Measurements from ENCODE around the gene ATG13.

Gene ATG13

DNA sequence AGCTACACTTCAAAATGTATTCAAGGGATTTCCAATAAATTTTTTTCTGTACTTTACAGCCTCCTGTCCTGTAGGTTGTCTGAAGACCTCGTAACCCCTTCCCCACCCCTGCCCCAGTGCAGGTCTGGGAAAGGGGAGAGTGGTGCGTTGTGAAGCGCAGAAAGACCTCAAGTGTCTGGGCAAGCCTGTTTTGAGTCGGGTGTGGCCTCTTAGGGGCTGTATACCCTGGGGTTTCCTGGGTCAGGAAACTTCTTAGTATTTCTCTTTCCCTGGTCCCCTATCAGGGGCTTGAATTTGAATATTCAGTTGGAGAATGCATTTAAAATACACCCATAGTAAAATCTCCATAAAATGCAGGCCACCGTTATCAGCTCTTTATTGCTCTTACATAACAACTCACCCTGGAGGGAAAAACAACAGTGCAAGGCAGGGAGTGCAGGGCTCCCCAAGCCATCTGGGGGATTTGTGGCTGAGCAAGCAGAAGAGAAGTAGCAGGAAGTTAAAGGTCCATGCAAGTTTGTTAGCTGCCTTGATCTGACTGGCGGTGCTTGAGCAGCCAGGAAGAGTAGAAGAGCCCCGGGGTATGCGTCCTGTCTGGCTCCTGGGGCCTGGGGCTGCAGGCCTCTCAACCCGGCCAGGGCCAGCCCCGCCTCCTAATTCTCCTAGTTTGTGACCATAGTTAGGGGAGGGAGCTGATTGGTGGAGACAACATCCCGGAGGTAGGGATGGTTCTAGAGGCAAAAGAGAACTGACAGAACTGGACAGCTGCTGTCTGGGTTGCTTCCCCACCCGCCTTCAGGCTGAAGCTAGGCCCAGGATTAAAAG lies 57.3 kb downstream of the ATG13 start:
- no peak for DNase-seq (ENCODE audit: low read depth in 2 of 2, low spot score in 1 of 2)

GRCh38 chr11:46675288-46675851 lies 58.0 kb downstream of the ATG13 start:
- no peak for DNase-seq (ENCODE audit: low read depth in 2 of 2, low spot score in 1 of 2)

GRCh38 chr11:46675949-46676348 lies 58.6 kb downstream of the ATG13 start:
- no peak for DNase-seq (ENCODE audit: low read depth in 2 of 2, low spot score in 1 of 2)

DNA sequence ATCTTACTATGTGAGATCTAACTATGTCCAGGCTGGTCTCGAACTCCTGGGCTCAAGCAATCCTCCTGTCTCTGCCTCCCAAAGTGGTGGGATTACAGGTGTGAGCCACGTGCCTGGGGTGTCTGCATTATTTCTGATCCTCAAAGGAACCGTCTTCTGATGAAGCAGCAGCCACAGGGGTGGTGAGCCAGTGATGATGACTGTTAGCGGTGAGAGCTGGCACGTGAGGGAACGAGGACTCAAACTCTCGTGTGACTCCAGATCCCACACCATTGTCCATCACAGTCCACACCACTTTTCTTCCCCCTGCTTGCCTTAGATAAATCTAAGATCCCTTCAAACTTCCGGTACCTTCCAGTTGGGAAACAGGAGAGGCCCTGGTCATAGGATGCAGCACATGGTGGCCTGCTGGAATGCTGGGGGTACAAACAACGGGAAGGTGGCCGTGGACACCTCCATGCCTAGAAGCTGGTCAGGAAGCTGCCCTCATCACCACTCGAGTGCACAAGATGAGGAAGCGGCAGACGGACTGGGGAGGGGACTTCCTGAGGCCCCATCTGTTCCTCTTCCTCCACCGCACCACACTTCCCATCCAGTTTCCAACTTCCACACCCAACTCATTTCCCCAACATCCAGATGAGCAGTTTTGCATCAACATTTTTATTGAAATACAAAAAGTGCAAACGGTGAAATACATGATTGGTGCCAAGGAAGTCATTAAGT lies 59.2 kb downstream of the ATG13 start:
- no peak for DNase-seq (ENCODE audit: low read depth in 2 of 2, low spot score in 1 of 2)

GRCh38 chr11:46677169-46677568 lies 59.8 kb downstream of the ATG13 start:
- DNase-seq (ENCODE audit: low read depth in 2 of 2, low spot score in 1 of 2), result no peak

GRCh38 chr11:46677991-46678740 lies 60.8 kb downstream of the ATG13 start:
- DNase-seq (ENCODE audit: low read depth in 2 of 2, low spot score in 1 of 2), result no peak

- DNase-seq (ENCODE audit: low read depth in 2 of 2, low spot score in 1 of 2), result no peak
These were observed 61.4 kb downstream of the ATG13 start for GRCh38 chr11:46678741-46679130.

DNA sequence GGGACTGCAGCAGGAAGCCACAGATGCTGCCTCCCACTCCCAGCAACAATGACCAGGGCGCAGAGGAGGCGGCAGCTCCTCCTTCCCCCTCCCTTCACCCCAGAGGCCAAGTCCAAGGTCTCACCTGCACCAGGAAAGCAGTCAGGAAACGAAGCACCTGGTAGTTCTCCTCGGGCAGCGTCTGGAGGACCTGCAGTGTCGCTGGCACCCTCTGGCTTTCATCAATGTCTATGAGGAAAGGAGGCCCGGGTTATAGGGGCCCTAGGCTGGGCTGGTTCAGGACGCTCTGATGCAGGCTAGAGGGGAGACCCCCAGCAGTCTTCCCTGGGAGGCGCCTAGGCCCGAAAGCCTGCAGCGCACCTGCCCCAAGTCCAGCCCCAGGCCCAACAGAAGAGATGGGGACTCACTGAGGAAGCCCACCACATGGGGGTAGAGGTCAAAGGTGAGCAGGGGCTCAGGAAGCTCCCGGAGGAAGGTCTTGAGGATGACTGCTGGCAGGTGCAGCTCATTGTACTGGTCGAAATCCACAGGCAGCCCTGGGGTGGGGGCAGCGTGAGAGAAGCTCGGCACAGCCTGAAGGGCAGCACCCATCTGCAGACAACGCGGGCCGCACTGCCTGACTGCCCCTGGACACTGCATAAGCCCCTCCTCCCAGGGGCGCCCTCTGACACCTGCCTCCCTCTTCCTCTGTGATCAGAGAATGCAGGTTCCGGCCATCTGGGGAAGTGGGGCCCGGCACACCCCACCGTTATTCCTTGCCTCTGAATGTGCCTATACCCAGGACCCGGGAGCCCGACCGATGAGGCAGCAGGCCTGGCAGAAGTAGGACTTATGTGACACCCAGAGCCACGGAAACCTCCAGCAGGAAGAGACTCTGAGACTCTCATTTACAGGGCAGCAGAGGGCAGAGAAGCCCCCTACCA lies 62.1 kb downstream of the ATG13 start:
- DNase-seq (ENCODE audit: low read depth in 2 of 2, low spot score in 1 of 2), result no peak

GRCh38 chr11:46680164-46680760 lies 62.9 kb downstream of the ATG13 start:
- no peak for DNase-seq (ENCODE audit: low read depth in 2 of 2, low spot score in 1 of 2)

DNA sequence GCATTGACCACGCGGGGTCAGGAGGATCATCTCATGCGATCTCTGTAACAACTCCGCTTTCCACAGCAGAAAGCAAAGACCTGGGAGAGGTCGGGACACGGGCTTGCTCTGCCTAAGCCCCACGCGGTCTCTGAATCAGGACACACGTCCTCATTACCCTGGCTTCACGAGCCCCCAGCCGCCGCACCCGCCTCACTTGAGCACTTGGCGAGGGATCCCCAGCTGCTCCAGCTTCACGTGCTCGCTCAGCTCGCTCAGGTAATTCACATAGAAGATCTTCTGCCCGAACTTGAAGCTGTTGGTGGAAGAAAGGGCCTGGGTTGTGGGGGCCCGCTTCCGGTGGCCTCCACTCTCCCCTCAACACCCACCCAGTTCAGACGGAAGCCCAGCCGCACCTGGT lies 63.5 kb downstream of the ATG13 start:
- no peak for DNase-seq (ENCODE audit: low read depth in 2 of 2, low spot score in 1 of 2)

GRCh38 chr11:46681814-46682213 lies 64.5 kb downstream of the ATG13 start:
- DNase-seq (ENCODE audit: low read depth in 2 of 2, low spot score in 1 of 2), result no peak

- DNase-seq (ENCODE audit: low read depth in 2 of 2, low spot score in 1 of 2), result no peak
These were observed 65.7 kb downstream of the ATG13 start for GRCh38 chr11:46682773-46683752.

GRCh38 chr11:46684367-46684766 lies 67.0 kb downstream of the ATG13 start:
- no peak for DNase-seq (ENCODE audit: low read depth in 2 of 2, low spot score in 1 of 2)

GRCh38 chr11:46686886-46687795 lies 69.8 kb downstream of the ATG13 start:
- DNase-seq (ENCODE audit: low read depth in 2 of 2, low spot score in 1 of 2), result no peak

DNA sequence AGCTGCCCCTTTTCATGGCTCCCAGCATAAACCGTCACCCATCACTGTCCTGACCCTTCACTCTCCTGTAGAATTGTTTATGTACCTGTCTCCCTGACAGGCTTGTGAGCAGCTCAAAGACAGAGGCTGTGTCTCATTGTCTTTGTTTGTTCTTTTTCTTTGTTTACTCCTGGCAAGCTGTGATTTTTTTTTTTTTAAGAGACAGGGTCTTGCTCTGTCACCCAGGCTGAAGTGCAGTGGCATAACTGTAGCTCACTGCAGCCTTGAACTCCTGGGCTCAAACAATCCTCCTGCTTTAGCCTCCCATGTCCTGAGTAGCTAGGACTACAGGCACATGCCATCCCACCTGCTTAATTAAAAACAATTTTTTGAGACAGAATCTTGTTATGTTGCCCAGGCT lies 73.3 kb downstream of the ATG13 start:
- no peak for DNase-seq (ENCODE audit: low read depth in 2 of 2, low spot score in 1 of 2)

- DNase-seq (ENCODE audit: low read depth in 2 of 2, low spot score in 1 of 2), result no peak
These were observed 75.1 kb downstream of the ATG13 start for GRCh38 chr11:46692450-46692849.

GRCh38 chr11:46693597-46694012 lies 76.3 kb downstream of the ATG13 start:
- DNase-seq (ENCODE audit: low read depth in 2 of 2, low spot score in 1 of 2), result no peak

- no peak for DNase-seq (ENCODE audit: low read depth in 2 of 2, low spot score in 1 of 2)
These were observed 76.7 kb downstream of the ATG13 start for GRCh38 chr11:46694072-46694471.

All from stimulated activated CD8-positive, alpha-beta memory T cell treated with anti-CD3 and anti-CD28 coated beads, Interleukin-4, amount 100 ng/mL, for 1 hour (primary cell).